GM23248 (cell line): ENCODE results near the gene ZNF75A.

ENCODE experiments used
- EZH2 ChIP-seq: fragments of 200-600 bp; sonication (generic); IDR thresholded peaks from 2 replicates; pipeline ENCODE4 v1.6.1; 2018; ENCODE audit warnings: antibody characterized with exemption, mild to moderate bottlenecking; ENCODE audit not compliant: insufficient read depth, poor library complexity, severe bottlenecking
- EZH2phosphoT487 ChIP-seq: fragments of 200-600 bp; sonication (generic); IDR thresholded peaks from 2 replicates; pipeline ENCODE4 v1.6.1; 2018; ENCODE audit warnings: antibody characterized with exemption, moderate library complexity, mild to moderate bottlenecking, low read depth; ENCODE audit not compliant: insufficient read depth

DNA sequence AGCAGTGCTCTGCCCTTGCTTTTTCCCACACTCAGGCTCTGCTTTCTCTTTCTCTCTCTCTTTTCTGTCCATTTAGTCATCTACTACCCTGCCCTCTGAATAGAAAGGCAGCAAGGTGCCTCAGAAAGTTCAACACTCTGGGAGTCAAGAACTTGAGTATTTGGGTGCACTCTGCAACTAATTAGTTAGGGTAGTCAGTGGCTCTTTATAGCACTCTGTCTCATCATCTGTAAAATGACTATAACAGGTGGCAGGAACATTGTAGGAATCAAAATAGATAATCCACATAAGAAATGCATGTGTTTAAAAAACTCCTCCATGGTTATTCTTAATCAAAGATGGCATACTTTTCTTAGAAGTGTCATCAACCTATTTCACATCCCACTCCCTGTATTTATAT is 57.6 kb downstream of the ZNF75A start:
- TF ChIP-seq EZH2 (no peak), EZH2phosphoT487 (no peak)
